K562 (cell line): ENCODE results near the gene COL11A2. TPM values are rescaled to one million over a fixed set of nuclear protein-coding genes. Genes with fewer than 3 reads are reported as not detected.

Experiments used
- ARID4B ChIP-seq: sonication (generic); formaldehyde crosslinking; IDR thresholded peaks from 2 replicates; pipeline ENCODE4 v1.8.0; 2022; ENCODE audit warnings: mild to moderate bottlenecking, missing genetic modification reagents
- CEBPZ ChIP-seq: fragments of 150-350 bp; IDR thresholded peaks from 2 replicates; pipeline ENCODE4 v1.6.1; 2014; ENCODE audit warnings: low read depth, mild to moderate bottlenecking, low read length, borderline replicate concordance
- DIDO1 ChIP-seq: fragments of 450-650 bp; IDR thresholded peaks from 2 replicates; pipeline ENCODE4 v1.6.1; 2016; ENCODE audit warnings: low read depth, missing biosample characterization, missing genetic modification characterization
- ESRRA ChIP-seq: fragments of 450-650 bp; IDR thresholded peaks from 2 replicates; pipeline ENCODE4 v1.6.1; 2014; ENCODE audit warnings: low read depth, mild to moderate bottlenecking, moderate library complexity, borderline replicate concordance
- FOXP1 ChIP-seq: sonication (generic); formaldehyde crosslinking; IDR thresholded peaks from 2 replicates; pipeline ENCODE4 v1.8.0; 2022; ENCODE audit warnings: mild to moderate bottlenecking, missing genetic modification reagents
- FUS ChIP-seq: fragments of 200-400 bp; formaldehyde crosslinking; optimal IDR thresholded peaks from 2 replicates; pipeline ENCODE3; 2017; ENCODE audit warnings: low read depth, low read length
- IRF2 ChIP-seq: sonication (generic); formaldehyde crosslinking; IDR thresholded peaks from 2 replicates; pipeline ENCODE4 v1.8.1; 2022; ENCODE audit warnings: mild to moderate bottlenecking, missing genetic modification reagents
- NFYB ChIP-seq: IDR thresholded peaks from 2 replicates; pipeline ENCODE4 v1.6.1; 2011; ENCODE audit warnings: mild to moderate bottlenecking, moderate library complexity; ENCODE audit not compliant: insufficient read length; ENCODE audit errors: extremely low read depth
- NR2F6 ChIP-seq: fragments of 450-650 bp; formaldehyde crosslinking; IDR thresholded peaks from 2 replicates; pipeline ENCODE4 v1.4.0; 2020; ENCODE audit warnings: mild to moderate bottlenecking
- STAG1 ChIP-seq: sonication (generic); formaldehyde crosslinking; IDR thresholded peaks from 2 replicates; pipeline ENCODE4 v1.5.0; 2020; ENCODE audit warnings: missing genetic modification reagents, borderline replicate concordance
- THAP12 ChIP-seq: fragments of 250-450 bp; sonication (Bioruptor Pico); IDR thresholded peaks from 2 replicates; pipeline ENCODE4 v1.9.0; 2021; ENCODE audit warnings: mild to moderate bottlenecking, inconsistent platforms
- ZBTB7A ChIP-seq: IDR thresholded peaks from 2 replicates; pipeline ENCODE4 v1.6.1; 2011; ENCODE audit warnings: low read depth, mild to moderate bottlenecking, low read length, moderate library complexity, borderline replicate concordance; ENCODE audit not compliant: control insufficient read depth
- ZNF143 ChIP-seq: sonication (generic); formaldehyde crosslinking; IDR thresholded peaks from 2 replicates; pipeline ENCODE4 v1.9.0; 2022; ENCODE audit warnings: mild to moderate bottlenecking, missing genetic modification reagents
- ZNF175 ChIP-seq: fragments of 200-800 bp; sonication (Bioruptor generic); IDR thresholded peaks from 2 replicates; pipeline ENCODE4 v1.6.1; 2016; ENCODE audit warnings: low read depth, mild to moderate bottlenecking, missing genetic modification characterization, missing compliant biosample characterization
- ZNF384 ChIP-seq: IDR thresholded peaks from 2 replicates; pipeline ENCODE4 v1.6.1; 2012; ENCODE audit warnings: low read depth, low read length, improper control_type of control experiment
- ZNF431 ChIP-seq: sonication (generic); formaldehyde crosslinking; IDR thresholded peaks from 2 replicates; pipeline ENCODE4 v1.8.0; 2022; ENCODE audit warnings: mild to moderate bottlenecking, missing genetic modification reagents
- ZNF830 ChIP-seq: fragments of 250-450 bp; sonication (Bioruptor Pico); IDR thresholded peaks from 2 replicates; pipeline ENCODE4 v1.5.0; 2021; ENCODE audit warnings: mild to moderate bottlenecking
- polyA plus RNA-seq, 8 experiments: library from polyadenylated mRNA; depleted of rRNA in 4 of 8; stranded (reverse) in 5 of 8; unstranded in 3 of 8; fragments of >200 nt; fragmentation: Nextera tagmentation in 2 of 8; fragmentation: Illumina TruSeq in 1 of 8; extraction: Ambion mirVana in 2 of 8; extraction: Trizol in 1 of 8; gene quantifications; 2 replicates each; pipeline versions ENCODE4 v1.2.1 to v1.2.3, GENCODE V29; 2011 to 2014; ENCODE audit warnings: inconsistent platforms in 1 of 8, missing spikeins in 1 of 8
- total RNA-seq, 7 experiments: library from RNA; depleted of rRNA in 6 of 7; stranded (reverse); fragments of >200 nt in 6 of 7; fragmentation: Illumina TruSeq in 2 of 7; extraction: Trizol in 2 of 7; gene quantifications; 2 replicates each; pipeline versions ENCODE4 v1.2.1 to v1.2.3, GENCODE V29; 2011 to 2021; ENCODE audit warnings: low replicate concordance in 1 of 7

COL11A2 gene
- total and polyA plus RNA-seq, 9 of the 15 experiments (the other 6 are each of a cell fraction or from before 2014, with no cell fraction given): 0.04 to 0.35 (median 0.09) TPM; not detected in 1

GRCh38 chr6:33195304-33196165 is 3.3 kb upstream of the COL11A2 start (continued):
- no peak for TF ChIP-seq DIDO1 (tag)
- TF ChIP-seq ZNF384: no peak
- TF ChIP-seq THAP12: no peak
- TF ChIP-seq ZNF431 (CRISPR knock-in tag): no peak
- no peak for TF ChIP-seq FUS
- no peak for TF ChIP-seq CEBPZ
- TF ChIP-seq ZNF175: no peak
- peak; percentile 74 for TF ChIP-seq ESRRA
- TF ChIP-seq ZNF830: no peak
- TF ChIP-seq NR2F6 (CRISPR knock-in tag): 0 out of 2 replicates have a peak, but pooled peaks have one; percentile 54
- TF ChIP-seq ZNF143: 0 out of 2 replicates have a peak, but pooled peaks have one; percentile 27
- TF ChIP-seq ZBTB7A: no peak
- no peak for TF ChIP-seq STAG1 (CRISPR knock-in tag)
- 0 out of 2 replicates have a peak, but pooled peaks have one; percentile 26 for TF ChIP-seq FOXP1 (CRISPR knock-in tag)
- TF ChIP-seq IRF2 (CRISPR knock-in tag): peak; percentile 12; the same call in 1 of the 2 replicates
- 0 out of 2 replicates have a peak, but pooled peaks have one; percentile 51 for TF ChIP-seq ARID4B (CRISPR knock-in tag)
- TF ChIP-seq NFYB: no peak
